HG03066 (cell line): Measurements from ENCODE around the gene AP1B1.

Source experiments
- ATAC-seq: cut with Tn5 transposase; IDR thresholded peaks from one replicate; pipeline ENCODE4 v1.9.1; 2021; ENCODE audit warnings: low read depth; ENCODE audit not compliant: unreplicated experiment

Gene AP1B1

DNA sequence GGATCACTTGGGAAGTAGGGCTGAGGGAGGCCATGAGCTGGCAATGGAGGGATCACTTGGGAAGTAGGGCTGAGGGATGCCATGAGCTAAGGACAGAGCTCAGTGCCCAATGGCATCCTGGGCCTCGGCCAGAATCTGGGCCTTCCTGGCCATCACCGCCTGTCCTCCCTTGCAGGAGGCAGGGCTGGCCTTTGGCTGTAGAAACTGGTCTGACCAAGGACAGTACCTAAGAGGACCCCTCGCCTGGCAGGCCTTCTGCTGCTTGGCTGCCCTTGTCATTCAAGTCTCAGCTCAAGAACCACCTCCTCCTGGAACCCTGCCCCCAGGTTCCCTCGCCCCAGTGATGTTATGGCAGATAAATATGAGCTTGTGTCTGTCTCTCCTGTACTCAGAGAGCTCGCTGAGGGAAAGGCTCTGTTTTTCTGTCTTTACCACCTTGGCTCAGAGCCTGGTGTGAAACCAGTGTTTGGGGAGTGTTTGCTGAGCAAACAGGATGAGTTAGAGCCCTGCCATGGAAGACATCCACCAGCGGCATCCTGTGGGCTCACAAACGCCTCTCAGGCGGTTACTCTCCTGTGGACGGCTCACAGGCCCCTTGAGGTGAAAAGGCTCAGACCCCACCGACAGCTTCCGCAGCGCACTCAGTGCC is 53.5 kb downstream of the AP1B1 start:
- ATAC-seq: no peak

DNA sequence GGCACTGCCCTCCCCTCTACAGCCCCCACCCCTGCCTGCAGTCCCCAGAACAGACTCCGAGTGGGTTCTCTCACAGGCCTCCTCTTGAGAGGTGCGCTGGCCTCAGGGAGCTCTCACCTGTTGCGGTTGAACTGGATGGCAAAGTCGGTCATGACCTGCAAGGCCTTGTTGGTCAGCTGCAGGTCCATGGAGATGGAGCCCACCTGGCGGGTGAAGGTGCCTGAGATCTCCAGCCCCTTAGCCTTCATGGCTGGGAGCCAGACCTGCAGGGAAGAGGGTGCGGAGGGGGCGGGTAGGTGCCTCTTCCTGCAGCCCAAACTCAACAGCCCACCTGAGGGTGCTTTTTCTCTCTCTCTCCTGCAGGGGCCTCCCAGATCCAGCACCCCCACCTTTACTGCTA is 54.2 kb downstream of the AP1B1 start:
- no peak for ATAC-seq

DNA sequence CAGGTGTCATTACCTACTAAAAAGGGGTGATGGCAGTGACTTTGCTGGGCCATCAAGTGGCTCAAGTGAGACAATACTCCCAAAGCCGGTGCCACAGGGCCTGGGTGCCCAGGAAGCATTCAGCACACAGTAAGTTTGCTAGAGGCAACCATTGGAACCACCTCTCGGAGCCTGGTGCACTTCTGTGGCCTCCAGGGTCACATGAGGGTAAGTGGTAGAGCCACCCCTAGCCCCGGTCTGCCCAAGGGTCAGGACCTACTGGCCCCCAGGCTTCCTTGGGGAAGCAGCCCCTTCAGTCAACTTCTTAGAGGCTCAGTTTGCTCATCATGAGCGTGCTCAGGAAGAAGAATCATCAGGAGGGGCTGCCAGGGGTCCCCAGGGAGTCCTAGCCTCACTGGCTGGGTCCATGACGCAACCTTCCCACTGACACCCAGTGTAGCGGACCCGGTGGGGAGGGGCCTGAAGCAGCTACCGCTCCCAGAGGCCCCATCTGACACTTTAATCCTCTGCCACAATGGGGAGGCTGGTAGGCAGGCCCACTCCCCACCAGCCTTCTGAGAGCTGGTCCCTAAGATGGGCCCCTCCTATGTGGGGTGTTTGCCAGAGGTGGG is 55.4 kb downstream of the AP1B1 start:
- ATAC-seq: no peak

- no peak for ATAC-seq
These were observed 56.6 kb downstream of the AP1B1 start for GRCh38 chr22:29331658-29332300.

GRCh38 chr22:29331213-29331612 is 57.2 kb downstream of the AP1B1 start:
- ATAC-seq: no peak

GRCh38 chr22:29330753-29331152 is 57.6 kb downstream of the AP1B1 start:
- no peak for ATAC-seq

GRCh38 chr22:29330291-29330690 is 58.1 kb downstream of the AP1B1 start:
- no peak for ATAC-seq

DNA sequence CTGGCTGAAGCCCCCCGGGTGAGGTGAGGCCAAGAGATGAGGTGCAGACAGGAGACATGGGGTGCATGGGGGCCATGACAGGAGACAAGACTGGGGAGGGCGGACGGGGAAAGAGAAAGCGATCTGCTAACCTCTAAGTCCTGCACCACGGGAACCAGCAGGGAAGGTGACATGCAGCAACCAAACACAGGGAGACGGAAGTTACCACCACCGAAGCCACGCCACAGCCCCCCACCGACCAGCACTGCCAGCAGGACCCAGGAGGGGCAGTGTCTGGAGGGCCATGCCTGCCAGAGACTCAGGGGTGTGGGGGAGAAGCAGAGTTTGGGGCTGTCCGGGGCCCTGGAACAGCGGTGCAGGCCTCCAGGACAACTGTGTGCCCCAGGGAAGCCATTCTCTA is 58.8 kb downstream of the AP1B1 start:
- ATAC-seq: no peak

- no peak for ATAC-seq
These were observed 59.5 kb downstream of the AP1B1 start for GRCh38 chr22:29328566-29329500.

DNA sequence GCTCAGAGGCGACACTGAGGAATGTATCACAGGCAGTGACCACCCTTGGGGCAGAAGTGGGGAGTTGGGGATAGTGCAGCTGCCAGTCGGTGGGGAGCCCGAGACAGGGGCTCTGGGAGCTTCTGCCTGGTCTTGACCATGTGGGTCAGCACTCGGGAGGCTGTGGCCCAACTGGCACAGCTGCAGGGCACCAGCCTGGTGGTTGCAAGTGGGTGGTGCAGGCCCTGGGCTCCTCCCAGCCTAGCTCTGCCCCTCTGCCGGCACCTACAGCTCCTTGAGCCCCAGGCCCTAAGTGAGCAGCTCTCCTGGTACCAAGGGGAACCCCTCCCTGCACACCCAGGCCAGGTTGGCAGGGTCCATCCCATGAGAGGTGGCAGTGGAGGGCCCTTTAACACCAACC is 60.3 kb downstream of the AP1B1 start:
- no peak for ATAC-seq

GRCh38 chr22:29327089-29327764 is 61.1 kb downstream of the AP1B1 start:
- ATAC-seq: no peak

GRCh38 chr22:29326481-29326880 is 61.9 kb downstream of the AP1B1 start:
- no peak for ATAC-seq

GRCh38 chr22:29325785-29326315 is 62.5 kb downstream of the AP1B1 start:
- ATAC-seq: no peak

- no peak for ATAC-seq
These were observed 63.0 kb downstream of the AP1B1 start for GRCh38 chr22:29325356-29325755.

- ATAC-seq: no peak
These were observed 64.7 kb downstream of the AP1B1 start for GRCh38 chr22:29323641-29324040.

DNA sequence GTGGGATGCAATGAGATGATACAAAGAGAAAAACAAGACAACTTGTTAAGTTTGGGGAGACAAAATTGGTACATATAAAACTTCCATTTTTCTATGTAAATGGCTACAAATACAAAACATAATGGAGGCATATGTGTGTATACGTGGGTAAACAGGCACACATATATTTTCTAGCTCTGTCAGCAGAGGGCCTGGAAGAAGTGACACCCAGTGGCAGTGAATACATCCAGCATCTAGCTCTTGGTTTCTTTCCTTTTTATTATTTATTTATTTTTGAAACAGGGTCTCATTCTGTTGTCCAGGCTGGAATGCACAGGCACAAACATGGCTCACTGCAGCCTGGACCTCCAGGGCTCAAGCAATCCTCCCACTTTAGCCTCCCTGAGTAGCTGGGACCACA is 67.8 kb downstream of the AP1B1 start:
- ATAC-seq: no peak

DNA sequence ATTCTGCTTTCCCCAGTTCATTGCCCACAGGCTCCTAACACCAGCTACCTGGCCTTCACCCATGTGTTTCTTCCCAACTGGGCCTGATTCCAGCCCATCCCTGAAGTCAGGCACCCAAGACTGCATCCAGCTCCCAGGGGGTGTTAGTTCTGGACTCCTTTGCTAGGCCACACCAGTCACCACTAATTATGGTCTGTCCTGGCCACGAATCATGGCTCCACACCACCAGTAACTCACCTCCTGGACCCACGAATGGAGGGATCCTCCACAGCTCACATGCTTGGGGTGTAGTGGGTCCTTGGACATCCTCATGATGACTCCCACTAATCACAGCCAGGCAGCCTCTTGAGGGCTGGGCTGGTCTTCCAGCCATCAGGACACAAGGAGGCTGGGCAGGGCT is 69.3 kb downstream of the AP1B1 start:
- ATAC-seq: no peak

GRCh38 chr22:29317827-29318454 is 70.4 kb downstream of the AP1B1 start:
- ATAC-seq: no peak

DNA sequence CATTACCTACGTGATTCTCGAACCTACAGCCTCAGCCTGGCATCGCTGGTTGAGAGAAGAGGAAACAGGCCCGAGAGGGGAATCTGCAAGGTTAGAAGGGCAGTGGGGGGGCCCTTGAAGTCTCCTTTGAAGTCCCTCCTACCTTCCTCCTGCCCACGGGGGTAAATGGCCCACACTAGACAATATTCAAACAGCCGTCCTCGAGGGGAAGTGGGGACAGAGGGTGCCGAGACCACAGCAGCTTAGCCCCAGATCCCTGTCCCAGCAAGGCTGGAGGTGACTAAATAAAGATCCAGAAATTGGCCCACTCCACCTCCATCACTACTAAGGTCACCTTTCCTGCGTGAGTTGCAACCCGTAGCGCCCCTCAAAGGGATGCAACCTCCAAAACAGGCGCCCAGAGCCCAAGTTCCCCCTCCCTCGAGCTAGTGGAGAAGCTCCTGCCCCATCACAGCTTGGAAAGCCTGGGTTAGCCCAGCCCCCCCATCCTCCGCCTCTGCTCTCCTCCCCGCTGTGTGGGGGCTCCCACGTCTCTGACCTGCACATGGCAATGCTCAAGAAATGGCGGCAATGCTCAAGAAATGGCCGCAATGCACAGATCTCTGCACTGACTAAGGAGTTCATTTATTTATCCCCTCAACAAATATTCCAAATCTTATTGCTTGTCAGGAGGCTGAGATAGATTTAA is 72.1 kb downstream of the AP1B1 start:
- no peak for ATAC-seq
